Fibroblast of skin of left quadriceps (primary cell): ENCODE data around the gene FKBP8.

Source experiments
- DNase-seq, 2 experiments: peaks; one replicate each; pipeline ENCODE4 v3.0.0-alpha.2; 2013; ENCODE audit warnings: low read depth in 2 of 2

FKBP8 gene

GRCh38 chr19:18502246-18502637 lies 41.1 kb downstream of the FKBP8 start:
- no peak for DNase-seq

- DNase-seq: no peak
These were observed 41.5 kb downstream of the FKBP8 start for GRCh38 chr19:18501832-18502231.

DNA sequence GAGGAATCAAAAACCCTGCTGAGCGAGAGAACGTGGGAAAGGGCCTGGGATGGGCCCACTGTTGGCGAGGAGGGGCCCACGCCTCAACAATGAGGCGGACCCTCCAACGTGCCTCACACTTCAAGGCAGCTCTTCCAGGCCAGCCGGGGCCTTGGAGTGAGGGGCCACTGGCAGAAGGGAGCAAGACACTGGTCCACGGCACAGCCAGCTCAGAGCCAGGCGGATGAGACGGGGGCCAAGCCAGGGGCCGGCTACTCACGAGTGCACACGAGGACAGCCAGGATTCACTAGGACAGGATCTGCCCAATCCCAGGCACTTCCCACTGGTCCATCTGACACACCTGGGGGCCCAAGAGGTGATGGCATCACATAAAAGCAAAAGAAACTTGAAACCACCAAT lies 42.0 kb downstream of the FKBP8 start:
- DNase-seq: no peak

DNA sequence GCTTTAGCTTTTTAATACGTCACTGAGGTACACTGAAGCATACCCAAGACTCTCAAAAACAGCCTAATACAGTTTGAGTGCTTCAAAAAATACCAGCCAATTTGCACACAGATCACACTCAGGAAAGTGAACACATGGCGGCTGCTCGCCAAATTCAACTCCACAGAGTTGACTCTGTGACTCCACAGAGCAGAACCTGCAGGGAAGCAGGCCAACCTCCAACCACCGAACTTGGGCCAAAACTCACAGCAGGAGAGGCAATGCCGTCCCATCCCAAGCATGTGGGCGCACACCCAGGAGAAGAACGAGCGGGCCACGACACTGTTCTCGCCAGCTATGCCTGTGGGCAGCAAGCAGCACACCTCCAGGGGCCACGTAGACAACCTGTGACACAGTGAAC lies 42.6 kb downstream of the FKBP8 start:
- no peak for DNase-seq

- no peak for DNase-seq
These were observed 43.0 kb downstream of the FKBP8 start for GRCh38 chr19:18500376-18500775.

GRCh38 chr19:18499055-18499775 lies 44.2 kb downstream of the FKBP8 start:
- DNase-seq: no peak

DNA sequence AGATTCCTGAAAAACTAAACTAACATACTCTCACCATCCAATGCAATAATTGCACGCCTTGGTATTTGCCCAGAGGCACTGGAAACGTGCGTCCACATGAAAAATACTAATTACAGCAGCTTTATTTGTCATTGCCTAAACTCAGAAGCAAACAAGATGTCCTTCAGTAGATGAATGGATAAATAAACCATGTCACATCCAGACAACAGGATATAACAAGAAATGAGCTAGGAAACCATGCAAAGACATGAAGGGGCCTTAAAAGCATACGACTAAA lies 46.5 kb downstream of the FKBP8 start:
- DNase-seq: no peak

DNA sequence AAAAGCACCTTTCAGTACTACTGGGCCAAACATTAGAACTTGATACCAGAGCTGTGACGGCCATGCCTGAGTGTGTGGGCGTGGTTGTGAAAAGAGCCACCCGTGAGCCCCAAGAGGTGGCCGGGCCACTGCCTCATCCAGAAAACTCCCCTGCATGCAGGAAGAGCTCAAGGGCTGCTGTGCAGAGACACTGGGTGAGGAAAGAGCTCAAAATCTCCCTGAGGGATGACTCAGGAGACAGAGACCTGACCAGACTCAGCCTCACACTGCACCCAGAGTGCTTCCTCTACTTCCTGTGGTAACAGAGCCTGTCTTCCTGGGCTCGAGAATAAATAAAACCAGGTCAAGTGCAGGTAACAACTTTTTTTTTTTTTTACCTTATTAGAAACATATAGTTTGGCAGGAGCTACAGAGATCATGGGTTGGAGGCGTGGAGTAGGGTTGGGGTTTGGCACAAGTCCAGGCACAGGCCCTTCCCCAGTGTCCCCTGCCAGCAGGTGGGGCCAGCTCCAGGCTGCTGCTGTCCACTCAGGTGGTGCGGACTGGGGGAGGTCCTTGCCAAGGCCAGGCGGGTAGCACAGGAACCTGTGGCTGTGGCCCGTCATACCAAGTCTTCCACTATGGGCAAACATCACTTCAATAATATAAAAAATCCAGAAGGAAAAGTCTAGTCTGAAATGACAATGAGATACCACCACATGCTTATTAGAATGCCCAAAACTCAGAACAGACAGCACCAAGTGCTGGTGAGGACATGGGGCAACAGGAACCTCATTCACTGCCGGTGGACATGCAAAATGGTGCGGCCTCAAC lies 47.0 kb downstream of the FKBP8 start:
- no peak for DNase-seq

DNA sequence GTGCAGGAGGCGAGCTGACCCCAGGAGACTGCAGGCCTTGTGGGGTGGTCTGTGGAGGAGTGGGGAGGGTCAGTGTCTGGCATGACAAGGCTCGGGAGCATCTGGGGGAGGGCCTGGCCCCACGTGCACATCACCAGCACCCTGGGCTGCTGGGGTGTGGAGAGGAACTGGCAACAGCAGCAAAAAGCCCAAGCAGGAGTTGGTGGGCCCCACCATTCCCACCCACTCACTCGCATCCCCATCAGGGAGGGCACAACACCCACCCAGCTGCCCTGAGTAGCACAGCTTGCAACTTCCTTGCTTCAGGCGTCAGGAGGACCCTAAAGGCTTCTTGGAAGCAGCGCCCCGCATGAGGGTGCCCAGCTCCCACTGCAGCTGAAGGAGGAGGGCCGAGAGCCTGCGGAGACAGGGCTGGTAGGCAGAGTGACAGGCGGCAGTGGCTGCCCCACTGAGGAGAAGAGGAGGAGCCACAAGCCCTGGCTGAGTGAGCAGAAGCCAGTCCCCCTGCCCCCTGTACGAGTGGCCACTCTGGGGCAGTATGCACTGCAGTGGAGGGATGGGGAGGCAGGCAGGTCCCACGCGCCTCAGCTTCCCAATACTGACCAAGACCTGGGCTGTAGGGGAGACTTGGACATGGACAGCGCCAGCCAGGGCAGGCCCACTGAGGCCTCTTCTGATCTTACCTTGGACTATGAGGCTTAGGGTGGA lies 48.0 kb downstream of the FKBP8 start:
- DNase-seq: no peak

DNA sequence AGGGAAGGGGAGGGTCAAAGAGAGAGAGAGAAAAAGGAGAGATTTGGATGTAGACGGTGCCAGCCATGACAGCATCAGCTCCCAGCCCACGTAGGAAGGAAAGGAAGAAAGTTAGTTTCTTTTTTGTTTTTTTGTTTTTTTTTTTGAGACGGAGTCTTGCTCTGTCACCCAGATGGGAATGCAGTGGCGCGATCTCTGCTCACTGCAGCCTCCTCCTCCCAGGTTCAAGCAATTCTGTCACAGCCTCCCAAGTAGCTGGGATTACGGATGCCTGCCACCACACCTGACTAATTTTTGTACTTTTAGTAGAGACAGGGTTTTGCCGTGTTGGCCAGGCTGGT lies 49.1 kb downstream of the FKBP8 start:
- DNase-seq: no peak

DNA sequence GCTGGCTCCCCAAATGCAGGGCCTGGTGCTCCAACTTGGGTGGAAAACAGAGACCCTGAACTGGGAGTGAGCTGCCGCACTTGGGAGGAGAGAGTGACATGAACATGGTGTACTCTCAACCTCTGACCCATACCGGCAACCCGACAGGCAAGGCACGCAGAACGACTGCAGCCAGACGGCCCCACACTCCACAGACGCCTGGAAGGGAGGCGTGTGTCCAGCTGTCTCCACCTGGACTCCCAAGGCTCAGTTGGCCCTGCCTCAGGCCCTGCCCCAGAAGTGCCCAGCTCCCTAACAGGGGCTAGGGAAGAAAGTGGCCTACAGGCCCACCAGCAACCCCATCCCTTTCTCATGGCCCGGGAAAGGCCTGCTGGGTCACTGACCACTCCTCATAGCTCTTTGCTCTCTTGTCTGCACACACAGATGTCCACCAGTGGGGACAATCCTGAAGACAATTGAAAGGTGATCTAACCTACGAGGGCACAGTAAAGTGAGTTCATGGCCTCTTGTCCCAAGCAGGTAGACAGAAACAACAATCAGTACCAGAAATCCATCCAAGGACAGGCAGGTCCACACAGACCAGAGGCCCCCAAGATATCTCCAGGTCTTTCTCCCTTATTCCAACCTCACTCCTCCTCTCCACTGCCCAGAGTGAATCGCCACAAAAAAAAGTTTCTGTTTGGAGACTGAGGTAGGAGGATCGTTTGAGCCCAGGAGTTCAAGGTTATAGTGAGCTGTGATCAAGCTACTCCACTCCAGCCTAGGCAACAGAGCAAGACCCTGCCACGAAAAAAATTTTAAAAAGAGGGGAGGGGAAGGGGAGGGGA lies 49.7 kb downstream of the FKBP8 start:
- no peak for DNase-seq

DNA sequence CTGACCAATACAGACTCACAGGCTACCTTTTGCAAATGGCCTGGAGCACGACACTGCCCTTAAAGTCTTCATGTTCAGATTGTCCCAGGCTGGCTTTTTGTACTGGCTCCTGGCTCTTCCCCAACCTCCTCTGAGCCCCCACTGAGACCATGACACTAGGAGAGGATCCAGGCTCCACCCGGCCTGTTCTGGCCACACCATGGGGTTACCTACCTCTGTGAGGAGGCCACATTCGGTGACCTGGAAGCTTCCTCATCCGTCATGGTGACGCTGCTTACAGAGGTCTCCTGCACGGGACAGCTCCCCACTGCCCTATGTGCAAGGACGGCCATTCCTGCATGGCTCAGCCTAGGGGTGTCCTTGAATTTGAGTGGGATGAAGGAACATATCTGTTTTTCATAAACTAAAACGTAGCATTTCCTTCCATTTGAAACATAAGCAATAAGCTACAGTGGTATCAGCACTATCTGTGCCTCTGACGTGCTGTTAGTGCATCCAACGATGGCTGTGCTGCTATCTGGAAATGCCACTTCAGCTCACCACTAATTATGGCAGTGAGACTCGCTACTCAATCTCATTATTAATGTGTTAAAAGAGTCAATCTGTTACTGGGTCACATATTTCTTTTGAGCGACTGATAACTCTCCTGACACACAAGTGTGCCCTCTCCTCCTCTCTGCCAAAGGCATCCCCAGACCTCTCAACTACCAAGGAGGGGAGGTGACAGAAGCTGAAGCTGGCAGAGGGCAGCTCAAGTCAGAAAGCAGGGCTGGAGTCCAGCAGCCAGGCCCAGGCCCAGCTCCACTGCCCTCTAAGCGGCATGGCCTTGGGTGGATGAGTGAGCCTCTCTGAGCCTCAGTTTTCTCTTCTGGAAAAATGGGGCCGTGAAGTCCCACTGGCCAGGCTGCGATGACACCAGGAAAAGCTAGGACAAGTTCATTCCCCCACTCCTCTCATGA lies 51.1 kb downstream of the FKBP8 start:
- no peak for DNase-seq

- no peak for DNase-seq
These were observed 52.6 kb downstream of the FKBP8 start for GRCh38 chr19:18490728-18491127.

GRCh38 chr19:18489627-18490184 lies 53.7 kb downstream of the FKBP8 start:
- DNase-seq: no peak

DNA sequence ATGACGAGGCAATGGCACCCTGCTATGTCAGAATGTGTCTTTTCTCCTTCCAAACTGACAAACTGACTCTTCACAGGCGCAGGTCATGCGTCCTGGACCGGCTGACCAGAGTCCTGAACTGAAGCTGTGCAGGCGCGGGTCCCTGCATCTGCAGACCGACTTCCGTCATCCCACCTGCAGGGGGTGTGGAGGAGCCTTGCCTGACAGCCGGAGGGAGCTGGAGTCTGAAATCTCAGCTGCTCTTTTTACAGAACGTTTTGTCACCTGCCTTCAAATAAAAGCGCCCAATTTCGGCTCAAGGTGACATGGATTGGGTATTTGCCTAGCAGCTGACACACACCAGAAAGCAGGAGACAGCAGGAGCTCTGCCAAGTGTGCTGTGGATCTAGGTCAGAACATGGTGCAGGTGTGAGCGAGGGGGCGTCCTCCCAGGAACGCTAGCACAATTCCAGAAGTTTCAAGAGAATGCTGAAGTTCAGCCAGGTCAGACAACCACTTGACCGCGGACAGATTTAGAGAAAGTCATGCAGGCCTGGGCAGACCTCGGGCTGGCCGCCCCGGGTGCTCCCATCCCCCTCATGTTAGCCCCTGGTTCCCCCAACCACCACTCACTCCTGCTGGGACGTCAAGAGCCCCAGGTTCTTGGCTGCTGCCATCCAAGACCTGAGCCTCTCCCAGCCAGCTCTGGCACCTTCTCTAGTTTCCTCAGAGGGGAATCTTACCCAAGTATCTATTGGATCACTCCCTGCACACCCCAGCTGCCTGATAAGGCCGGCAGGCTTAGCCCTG lies 54.3 kb downstream of the FKBP8 start:
- DNase-seq: no peak

GRCh38 chr19:18488403-18488723 lies 55.0 kb downstream of the FKBP8 start:
- DNase-seq: no peak

DNA sequence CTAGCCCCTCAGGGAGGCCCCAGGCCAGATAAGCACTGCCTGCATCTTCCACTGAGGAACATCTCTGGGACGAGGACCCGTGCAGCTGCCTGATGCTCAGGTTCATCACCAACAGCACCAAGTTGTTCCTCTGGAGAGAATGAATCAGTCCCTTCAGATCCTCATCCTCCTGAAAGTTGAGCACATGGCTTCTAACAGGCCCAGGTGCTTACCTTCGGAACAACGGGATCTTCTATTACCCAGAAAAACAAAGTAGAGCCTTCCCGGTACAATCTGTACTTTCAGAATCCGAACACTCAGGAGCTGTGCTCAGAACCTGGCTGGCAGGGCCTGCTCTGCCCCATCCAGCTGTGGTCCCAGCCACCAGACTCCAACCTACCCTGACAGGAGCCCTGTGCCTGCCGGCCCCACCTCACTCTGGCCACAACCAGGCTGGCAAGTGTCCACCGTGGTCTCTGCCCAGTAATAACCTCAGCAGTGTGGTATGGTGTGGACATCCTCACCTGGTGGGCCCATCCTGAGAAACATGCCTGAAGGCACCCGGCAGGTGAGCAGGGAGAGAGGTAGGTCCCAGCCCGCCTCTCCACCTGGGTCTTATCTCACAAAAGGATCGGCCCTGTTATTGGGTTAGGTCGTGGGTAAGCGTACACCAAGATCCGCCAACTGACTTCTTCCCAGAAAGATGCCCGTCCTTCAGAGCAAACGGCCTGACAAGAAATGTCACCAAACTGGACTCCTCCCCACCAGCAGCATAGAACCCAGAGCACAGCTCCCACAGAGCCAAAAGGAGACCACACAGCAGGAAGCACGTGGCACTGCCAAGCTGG lies 55.6 kb downstream of the FKBP8 start:
- DNase-seq: no peak

DNA sequence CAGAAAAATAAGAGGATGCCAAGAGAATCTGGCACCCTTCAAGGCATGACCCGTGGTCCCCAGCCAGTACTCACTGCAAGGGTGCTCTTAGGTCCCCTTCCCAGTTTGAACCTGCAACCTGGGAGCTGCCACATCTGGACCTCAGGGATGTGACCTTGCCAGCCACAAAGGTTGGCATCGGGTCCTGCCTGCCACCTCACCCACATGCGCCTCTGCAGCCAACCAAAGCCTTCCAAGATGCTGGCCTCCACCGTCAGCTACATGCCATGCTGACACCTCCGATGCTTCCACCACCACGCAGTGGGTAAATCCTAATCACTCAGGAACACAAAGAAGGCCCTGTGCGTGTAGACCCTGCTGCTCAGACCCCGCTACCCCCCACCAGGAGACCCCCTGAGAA lies 56.6 kb downstream of the FKBP8 start:
- DNase-seq: no peak

GRCh38 chr19:18484992-18485391 lies 58.4 kb downstream of the FKBP8 start:
- DNase-seq: no peak
